RWPE2 (cell line): ENCODE results near the gene ASTN1.
A peak's percentile ranks its signal among the peaks of the same experiment; 100 is the strongest.

Experiments
- ATAC-seq: fragments of 200-7000 bp; cut with Tn5 transposase; 3 replicates; pipeline ENCODE4 v1.9.1; 2021; ENCODE audit warnings: low read depth
- DNase-seq: peaks from one replicate; pipeline ENCODE4 v3.0.0-alpha.2; 2020; ENCODE audit warnings: low spot score
- H3K27ac ChIP-seq: fragments of 450-650 bp; 2 replicates; pipeline ENCODE4 v1.5.1; 2017; ENCODE audit warnings: mild to moderate bottlenecking; ENCODE audit not compliant: poor library complexity, severe bottlenecking
- H3K27me3 ChIP-seq: fragments of 250-450 bp; sonication (Bioruptor Pico); 2 replicates; pipeline ENCODE4 v1.5.1; 2021; ENCODE audit warnings: mild to moderate bottlenecking, moderate library complexity; ENCODE audit not compliant: insufficient read depth, poor library complexity, severe bottlenecking
- H3K36me3 ChIP-seq: fragments of 250-450 bp; sonication (Bioruptor Pico); 2 replicates; pipeline ENCODE4 v1.5.1; 2020; ENCODE audit warnings: low read depth, mild to moderate bottlenecking, moderate library complexity
- H3K4me1 ChIP-seq: fragments of 250-450 bp; sonication (Bioruptor Pico); 2 replicates; pipeline ENCODE4 v1.5.1; 2021; ENCODE audit warnings: mild to moderate bottlenecking, moderate library complexity; ENCODE audit not compliant: insufficient read depth, poor library complexity, severe bottlenecking
- H3K4me3 ChIP-seq: fragments of 250-450 bp; sonication (Bioruptor Pico); 2 replicates; pipeline ENCODE4 v1.5.1; 2021; ENCODE audit warnings: mild to moderate bottlenecking, moderate library complexity; ENCODE audit not compliant: severe bottlenecking
- H3K9me3 ChIP-seq: fragments of 250-450 bp; sonication (Bioruptor Pico); 2 replicates; pipeline ENCODE4 v1.5.1; 2021; ENCODE audit warnings: mild to moderate bottlenecking, moderate library complexity; ENCODE audit not compliant: severe bottlenecking
- TF ChIP-seq, protein P1 (sequence below): fragments of 450-650 bp; IDR thresholded peaks from one replicate; pipeline ENCODE4 v1.5.1; 2017; ENCODE audit warnings: mild to moderate bottlenecking, moderate library complexity; ENCODE audit not compliant: poor library complexity, severe bottlenecking

The ASTN1 gene

DNA sequence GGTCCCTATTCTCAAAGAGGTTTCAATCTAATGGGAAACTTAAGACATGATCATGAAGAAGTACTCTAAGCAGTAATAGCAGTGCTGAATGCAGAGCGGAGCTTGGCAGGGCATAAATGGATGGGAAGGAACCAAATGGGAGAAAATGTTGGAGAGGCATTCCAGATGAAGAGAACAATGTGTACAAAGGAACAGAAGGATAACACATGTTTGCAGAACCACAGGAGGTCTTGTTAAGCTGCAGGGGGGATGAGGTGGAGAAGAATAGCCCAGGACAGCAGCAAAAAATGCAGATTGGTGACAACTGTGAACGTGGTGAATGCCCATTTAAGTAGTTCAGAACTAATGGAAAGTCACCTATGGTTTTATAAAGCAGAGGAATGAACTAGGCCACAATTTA is 99.1 kb downstream of the ASTN1 start:
- Histone ChIP-seq H3K4me1 (no peaks in the 10 kb centered on the region), H3K36me3 (no peaks in the 10 kb centered on the region), H3K4me3 (no peak overlapping the region), H3K9me3 (no peaks in the 10 kb centered on the region), H3K27ac (no peak overlapping the region), H3K27me3 (no peaks in the 10 kb centered on the region)
- no peak for DNase-seq
- TF ChIP-seq, protein P1, sequence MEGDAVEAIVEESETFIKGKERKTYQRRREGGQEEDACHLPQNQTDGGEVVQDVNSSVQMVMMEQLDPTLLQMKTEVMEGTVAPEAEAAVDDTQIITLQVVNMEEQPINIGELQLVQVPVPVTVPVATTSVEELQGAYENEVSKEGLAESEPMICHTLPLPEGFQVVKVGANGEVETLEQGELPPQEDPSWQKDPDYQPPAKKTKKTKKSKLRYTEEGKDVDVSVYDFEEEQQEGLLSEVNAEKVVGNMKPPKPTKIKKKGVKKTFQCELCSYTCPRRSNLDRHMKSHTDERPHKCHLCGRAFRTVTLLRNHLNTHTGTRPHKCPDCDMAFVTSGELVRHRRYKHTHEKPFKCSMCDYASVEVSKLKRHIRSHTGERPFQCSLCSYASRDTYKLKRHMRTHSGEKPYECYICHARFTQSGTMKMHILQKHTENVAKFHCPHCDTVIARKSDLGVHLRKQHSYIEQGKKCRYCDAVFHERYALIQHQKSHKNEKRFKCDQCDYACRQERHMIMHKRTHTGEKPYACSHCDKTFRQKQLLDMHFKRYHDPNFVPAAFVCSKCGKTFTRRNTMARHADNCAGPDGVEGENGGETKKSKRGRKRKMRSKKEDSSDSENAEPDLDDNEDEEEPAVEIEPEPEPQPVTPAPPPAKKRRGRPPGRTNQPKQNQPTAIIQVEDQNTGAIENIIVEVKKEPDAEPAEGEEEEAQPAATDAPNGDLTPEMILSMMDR: no peak
- ATAC-seq: no peak

DNA sequence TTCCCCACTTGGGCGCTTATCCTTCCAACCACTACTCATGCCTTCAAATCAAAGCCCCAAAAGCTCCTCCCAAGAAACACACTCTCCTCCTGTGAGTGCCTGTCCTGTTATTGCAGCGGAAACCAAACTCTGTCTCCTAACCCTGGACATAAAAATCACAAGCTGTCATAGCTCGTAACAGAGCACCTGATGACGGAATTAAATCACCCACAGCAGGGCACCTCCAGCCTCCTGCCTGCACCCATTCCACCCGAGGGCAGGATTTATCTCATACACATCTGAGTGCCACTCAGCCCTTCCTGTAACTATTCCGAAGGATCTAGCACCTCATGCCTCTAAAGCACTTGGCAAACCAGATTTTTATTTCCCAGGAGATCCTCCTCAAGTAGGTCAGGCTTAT is 100.9 kb downstream of the ASTN1 start:
- H3K27me3 ChIP-seq: no peaks in the 10 kb centered on the region
- ATAC-seq (no peak), DNase-seq (no peak)
- no peak overlapping the region for H3K4me3 ChIP-seq
- TF ChIP-seq, protein P1: no peak
- no peaks in the 10 kb centered on the region for H3K9me3 ChIP-seq
- H3K4me1 ChIP-seq: no peaks in the 10 kb centered on the region
- no peak overlapping the region for H3K27ac ChIP-seq
- H3K36me3 ChIP-seq: no peaks in the 10 kb centered on the region

DNA sequence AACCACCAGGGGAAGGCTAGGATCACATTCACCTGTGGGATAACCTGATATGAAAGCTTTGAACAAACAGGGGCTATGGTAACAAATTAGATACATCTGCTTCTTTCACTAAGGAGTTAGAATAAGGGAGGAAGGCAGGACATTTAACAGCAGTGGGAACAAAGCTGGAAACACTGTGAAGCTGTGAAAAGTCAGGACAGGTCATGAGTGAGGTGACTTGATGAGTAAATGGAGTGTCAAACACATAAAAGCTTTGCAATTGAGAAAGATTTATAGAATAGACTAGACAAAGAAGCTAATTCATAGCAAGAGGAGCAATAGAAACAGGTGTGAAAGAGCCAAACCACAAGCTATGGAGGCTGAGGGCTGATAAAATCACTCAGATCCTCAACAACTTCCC is 110.0 kb downstream of the ASTN1 start:
- H3K36me3 ChIP-seq: no peaks in the 10 kb centered on the region
- no peak overlapping the region for H3K4me3 ChIP-seq
- H3K27ac ChIP-seq: no peak overlapping the region
- H3K27me3 ChIP-seq: no peaks in the 10 kb centered on the region
- H3K4me1 ChIP-seq: no peaks in the 10 kb centered on the region
- no peaks in the 10 kb centered on the region for H3K9me3 ChIP-seq
- no peak for ATAC-seq
- TF ChIP-seq, protein P1: no peak
- no peak for DNase-seq

DNA sequence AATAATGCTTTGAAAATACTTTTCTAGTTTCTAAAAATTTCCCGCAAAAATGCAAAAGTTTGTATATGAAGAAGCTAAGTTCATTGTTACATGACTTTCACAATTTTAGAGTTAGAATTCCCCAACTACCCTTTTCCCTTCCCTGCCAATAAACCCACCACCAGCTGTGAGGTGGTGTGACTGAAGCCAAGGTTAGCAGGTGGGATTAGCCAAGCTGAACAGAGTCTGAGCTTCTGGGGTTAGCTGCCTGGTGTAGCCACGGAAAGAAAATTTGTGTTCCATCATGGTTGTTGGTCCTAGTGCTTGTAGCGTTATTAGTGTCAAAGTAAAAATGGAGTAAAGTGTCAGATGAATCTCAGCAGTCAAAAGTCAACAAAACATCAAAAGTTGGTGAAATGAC is 110.9 kb downstream of the ASTN1 start:
- Histone ChIP-seq H3K36me3 (no peaks in the 10 kb centered on the region), H3K27ac (no peak overlapping the region), H3K4me3 (no peak overlapping the region), H3K27me3 (no peaks in the 10 kb centered on the region), H3K4me1 (no peaks in the 10 kb centered on the region), H3K9me3 (no peaks in the 10 kb centered on the region)
- TF ChIP-seq, protein P1: no peak
- ATAC-seq: no peak
- no peak for DNase-seq

DNA sequence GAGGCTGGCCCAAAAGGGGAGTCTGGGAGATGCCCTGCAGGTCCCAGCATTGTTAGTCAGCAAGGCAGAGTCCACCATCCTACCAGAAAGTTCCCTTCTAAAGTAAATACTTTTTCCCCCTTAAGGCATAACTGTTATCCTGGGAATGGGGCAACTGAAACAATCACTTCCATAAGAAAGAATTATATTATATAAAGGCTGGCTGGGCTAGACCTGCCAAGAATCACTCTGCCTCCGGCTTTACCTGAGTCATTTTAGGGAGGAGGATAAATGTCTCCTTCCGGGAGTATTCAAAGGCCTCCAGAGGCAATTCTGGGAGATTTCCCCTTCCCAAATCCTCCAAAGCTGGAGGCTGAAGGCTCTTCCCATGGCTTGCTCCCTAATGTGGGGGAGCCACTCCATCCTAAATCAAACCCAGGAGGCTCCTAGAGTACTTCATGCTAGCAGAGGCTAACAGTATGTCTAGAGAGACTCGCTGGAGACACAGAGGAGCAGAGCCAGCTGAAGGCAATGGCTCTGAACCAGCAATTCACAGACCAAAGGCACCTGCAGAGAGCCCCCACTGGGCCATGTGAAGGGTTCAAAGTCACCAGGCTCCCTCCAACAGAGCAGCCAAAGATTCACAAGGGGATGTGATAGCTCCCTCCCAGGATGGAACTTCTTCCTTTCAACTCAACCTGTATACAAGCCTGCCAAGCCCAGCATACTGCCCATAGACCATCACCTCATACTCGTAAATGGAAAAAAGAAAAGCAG is 116.0 kb downstream of the ASTN1 start:
- TF ChIP-seq, protein P1: no peak
- H3K27ac ChIP-seq: no peak overlapping the region
- H3K27me3 ChIP-seq: no peaks in the 10 kb centered on the region
- H3K4me1 ChIP-seq: no peaks in the 10 kb centered on the region
- peak; percentile 68 for ATAC-seq
- H3K9me3 ChIP-seq: no peaks in the 10 kb centered on the region
- no peaks in the 10 kb centered on the region for H3K36me3 ChIP-seq
- no peak for DNase-seq
- H3K4me3 ChIP-seq: no peak overlapping the region
